NCI-H1092 treated with DMSO at 0.1 percent for 48 hours (cell line): ENCODE results near the gene SUGCT.

Experiments
- DNase-seq: peaks from one replicate; lab custom pipeline; 2025; lab: John Stamatoyannopoulos, UW

SUGCT gene

DNA sequence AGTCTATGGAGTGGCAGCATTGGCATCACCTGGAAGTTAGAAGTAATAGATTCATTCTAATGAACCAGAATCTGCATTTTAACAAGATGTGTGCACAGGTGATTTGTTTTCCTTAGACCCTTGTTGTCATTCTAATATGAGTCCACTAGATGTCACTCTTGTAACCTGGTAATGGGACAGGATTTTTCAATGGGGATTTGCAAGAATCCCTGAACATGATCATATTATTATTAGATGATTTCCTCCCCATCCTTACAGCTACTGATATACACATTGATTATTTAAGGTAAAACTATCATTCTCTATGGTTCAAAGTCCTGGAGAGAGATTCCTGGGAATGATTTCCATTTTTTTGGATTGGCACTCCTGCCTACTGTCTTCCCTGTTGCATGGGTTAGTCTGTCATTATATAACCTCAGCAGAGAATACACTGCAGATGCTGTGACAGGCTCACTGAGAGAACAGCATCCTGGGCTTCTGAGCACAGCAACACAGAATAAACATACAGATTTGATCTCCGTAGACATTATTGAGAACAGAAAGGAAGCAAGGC is 194.9 kb downstream of the SUGCT start:
- DNase-seq: peak; percentile 56

DNA sequence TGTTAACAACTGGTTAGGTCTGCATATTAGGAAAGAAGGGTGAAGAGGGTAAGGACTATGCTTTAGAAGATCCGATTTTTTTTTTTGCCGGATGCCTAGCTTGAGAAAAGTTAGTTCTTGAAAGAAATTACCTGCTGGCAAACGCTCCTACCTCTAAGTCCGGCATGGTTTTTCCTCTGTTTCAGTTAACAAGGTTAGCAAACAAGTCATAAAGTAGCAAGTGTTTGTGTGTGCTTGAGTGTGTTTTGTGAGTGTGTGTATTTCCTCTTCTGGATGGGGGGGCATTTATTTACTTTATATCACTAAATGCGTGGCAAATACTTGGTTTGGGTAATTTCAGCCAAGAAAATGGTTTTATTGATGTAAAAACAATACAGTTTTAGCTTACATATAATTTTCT is 195.6 kb downstream of the SUGCT start:
- no peak for DNase-seq

DNA sequence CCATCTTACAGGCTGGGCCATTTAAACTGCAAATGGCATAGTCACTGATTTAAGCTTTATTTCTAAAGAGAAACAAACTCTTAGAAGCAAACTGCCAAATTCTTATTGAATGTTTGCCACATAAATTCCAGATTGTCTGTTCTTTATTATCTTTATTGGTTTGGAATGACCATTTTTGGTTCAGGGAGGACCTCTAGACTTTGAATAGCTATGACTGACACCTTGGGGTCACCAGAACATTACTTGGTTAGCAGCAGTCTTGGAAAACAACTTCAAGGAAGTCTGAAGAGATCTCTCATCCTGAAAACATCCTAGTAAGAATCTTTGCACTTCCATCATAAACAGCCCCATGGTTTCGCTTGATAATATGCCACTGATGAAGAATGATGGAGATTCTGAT is 197.1 kb downstream of the SUGCT start:
- DNase-seq: no peak

GRCh38 chr7:40332516-40332915 is 197.7 kb downstream of the SUGCT start:
- no peak for DNase-seq

DNA sequence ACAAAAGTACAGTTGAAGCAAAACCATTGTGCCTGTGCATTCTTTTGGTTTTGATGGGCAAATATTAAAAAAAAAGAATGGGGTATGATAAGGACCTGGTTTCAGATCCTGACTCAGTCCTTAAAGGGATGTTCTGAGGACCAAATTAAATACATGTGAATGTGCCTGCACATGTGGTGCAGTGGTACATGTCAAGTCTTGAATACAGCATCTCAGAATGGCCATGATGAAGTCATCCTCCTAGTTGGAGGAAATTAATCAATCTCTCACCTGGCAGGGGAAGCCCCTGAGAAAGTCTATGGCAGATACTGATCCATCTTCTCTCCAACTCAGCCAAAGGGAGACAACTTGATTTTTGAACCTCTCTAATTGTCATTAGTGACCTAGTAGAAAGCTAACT is 207.0 kb downstream of the SUGCT start:
- no peak for DNase-seq

DNA sequence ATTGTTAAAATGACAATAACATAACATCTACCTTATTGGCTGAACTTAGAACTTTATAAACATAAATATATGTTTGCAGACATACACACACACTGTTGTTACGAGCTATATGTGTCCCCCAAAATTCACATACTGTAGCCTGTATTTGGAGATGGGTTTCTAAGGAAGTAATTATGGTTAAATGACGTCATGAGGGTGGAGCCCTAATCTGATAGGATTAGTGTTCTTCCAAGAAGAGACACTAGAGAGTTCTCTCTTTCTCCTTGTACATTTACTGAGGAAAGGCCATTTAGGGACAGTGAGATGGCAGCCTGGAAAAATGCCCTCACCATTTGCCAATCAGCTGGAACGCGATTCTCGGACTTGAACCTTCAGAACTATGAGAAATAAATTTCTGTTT is 211.7 kb downstream of the SUGCT start:
- no peak for DNase-seq

- no peak for DNase-seq
Observed at GRCh38 chr7:40348126-40348728, 213.4 kb downstream of the SUGCT start.

GRCh38 chr7:40350100-40350499 is 215.3 kb downstream of the SUGCT start:
- no peak for DNase-seq

DNA sequence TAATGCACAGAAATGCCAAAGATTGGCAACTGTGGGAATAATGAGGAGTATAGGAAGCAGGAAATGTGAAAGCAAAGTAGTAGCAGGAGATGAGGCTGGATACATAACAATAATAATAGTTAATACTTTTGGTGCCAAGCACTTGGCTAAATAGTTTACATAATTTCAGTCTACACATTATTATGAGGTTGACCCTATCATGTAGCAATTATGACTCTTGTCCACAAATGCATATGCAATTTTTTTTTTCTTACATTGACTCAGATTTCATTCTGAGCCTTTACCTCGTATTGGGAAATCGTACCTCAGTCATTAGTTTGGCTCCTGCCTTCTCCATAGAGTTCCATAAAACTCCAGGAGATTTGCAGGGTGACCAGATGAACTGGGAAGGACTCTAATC is 219.9 kb downstream of the SUGCT start:
- DNase-seq: no peak

DNA sequence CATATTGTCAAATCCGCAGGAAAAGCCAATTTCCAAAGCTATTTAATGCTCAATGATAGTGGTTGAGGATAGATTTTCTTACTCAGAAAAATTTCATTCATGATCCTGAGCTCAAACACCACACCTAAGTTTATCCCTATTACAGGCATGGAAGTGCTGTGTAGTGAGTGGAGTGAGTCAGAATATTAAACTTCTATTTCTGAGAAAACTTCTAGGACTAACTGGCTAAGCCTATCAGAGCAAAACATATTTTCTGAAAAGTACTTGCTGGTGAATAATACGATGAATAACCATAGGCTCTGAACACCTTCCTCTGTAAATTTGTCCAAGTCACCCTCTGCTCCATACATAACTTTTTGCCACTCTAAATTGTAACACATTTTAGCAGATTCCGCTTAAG is 221.5 kb downstream of the SUGCT start:
- no peak for DNase-seq

DNA sequence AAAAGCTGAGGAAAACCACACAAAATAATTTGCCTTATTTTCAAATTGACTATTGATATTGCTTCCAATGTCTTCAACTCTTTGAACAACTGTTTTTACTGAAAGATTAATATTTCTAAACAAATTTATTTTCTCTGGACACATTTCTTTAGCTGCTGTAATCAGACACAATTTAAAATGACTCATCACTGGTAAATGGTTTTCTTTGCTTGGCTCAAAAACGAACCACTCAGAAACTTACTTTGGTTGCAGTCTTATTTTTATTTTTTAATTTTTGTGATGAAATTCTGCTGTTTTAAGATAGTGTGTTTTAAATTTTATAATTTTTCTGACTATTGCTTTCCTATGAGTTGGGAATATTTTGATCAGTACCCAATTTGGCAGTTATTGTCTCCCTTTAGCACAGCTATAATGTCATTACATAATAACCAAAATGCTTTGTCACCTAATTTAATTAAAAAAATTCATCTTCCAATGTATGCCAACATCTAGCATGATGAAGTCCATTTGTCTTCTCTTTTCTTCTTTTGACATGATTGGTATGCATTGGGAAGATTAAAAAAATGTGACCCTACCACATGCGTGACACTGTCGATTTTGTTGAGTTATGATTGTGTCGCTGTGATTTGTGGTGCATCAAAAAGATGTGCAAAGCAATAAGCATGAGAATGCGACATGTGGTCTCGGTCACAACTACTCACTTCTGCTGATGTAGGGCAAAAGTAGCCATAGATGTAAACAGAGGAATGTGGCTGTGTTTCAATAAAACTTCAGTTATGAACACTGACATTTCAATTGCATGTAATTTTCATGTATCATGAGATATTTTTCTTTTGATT is 222.3 kb downstream of the SUGCT start:
- DNase-seq: no peak

DNA sequence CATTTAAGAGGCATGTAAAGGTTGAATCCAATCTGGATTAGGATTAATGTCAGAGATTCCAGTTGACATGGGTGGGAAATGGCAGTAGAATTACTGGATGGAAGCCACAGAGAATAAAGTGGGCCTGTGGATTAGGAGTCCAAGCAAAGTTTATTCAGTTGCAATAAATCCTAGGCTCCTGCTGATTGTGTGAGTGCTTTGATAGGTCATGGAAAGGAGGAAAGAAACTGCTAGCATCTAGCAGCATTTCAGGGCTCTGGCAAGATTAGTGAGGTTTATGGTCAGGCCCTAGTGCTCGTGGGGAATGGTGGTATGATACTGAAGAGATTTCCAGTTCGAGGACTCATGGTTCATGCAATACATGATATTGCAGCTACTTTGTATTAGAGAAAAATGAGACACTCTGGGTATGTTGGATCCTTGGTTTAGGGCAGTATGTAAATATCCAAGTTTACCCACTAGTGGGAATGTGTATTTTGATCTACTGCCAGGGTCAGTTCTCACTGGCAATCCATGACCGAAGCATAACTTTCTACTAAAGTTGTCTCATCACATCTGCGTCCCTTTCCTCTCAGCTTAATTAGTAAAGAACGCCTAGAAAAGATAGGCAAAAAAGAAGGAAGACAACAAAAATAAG is 235.0 kb downstream of the SUGCT start:
- DNase-seq: no peak

- DNase-seq: no peak
Observed at GRCh38 chr7:40371806-40372440, 237.1 kb downstream of the SUGCT start.

GRCh38 chr7:40374575-40374974 is 239.8 kb downstream of the SUGCT start:
- DNase-seq: no peak

DNA sequence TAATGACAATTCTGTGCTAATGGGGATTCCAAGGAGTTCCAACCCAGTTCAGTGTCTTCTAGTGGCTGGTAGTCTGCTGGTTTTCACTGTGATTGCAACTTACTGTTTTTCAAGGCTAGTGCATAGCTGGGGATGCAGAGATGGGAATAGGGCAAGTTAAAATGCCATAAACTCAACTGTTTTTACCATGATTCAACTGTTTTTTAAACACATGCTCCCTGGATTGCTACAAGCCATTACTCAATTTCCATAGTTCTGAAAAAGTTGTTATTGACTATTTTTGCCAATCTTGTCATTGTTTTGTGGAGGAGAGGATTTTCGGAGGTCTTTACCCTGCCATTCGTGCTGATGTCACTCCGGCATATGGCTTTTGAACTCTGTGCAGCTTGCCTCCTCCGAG is 245.3 kb downstream of the SUGCT start:
- no peak for DNase-seq

GRCh38 chr7:40382145-40382544 is 247.3 kb downstream of the SUGCT start:
- no peak for DNase-seq

- DNase-seq: no peak
Observed at GRCh38 chr7:40393660-40394059, 258.9 kb downstream of the SUGCT start.

GRCh38 chr7:40394400-40394799 is 259.6 kb downstream of the SUGCT start:
- no peak for DNase-seq

DNA sequence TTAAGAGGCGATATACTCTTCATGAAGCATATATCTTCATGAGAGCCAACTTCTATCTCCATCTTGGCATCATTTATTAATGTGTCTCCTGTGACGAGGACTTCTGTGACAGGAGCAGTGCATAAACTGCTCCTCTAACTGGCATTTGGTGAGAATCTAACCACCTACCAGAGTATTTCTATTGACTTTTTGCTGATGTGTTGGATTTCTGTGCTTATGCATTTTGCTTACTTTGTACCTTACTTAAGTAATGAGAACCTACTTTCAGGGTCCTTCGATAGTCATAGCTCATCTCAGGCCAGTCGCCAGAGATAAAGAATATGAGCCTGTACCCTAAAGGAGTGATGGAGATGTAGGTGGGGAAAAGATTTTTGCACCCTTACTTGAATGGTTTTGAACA is 265.7 kb downstream of the SUGCT start:
- DNase-seq: no peak

DNA sequence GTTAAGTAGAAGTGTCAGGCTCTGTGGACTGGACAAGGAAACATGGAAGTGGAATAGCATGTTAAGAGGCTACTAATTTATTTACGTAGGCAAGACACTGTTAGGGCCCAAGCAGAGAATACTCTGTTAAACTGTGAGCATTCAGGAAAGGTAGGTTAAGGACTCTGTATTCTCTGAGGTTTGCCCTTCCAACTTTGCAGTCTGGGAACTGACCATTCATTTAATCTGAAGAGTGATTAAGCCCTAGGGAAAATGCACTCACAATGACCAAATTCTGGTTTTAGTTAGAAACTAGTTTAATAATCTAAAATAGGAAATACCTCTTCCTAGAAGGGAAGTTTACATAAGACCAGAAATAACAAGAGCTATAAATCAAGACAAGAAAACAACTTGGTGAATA is 266.6 kb downstream of the SUGCT start:
- DNase-seq: no peak

DNA sequence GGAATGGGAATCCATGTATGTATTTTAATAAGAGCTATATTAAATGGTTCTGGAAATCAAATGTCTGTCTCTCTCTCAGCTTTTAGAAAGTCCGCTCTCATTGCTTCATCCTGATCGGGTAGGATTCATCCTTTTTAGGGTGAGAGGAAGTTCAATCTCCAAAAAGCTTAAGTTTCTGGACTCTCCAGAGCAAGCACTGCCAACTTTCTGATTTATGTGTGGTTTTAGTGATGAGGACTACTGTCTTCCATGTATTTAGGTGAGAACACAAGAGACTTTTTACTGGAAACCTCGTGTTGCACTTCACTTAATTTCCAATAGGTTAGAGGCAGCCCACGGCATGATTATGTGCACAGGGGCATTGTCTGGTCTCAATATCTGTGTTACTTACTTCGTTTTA is 267.9 kb downstream of the SUGCT start:
- DNase-seq: no peak

GRCh38 chr7:40403703-40404476 is 269.1 kb downstream of the SUGCT start:
- DNase-seq: no peak
